IMR-90 (cell line): ENCODE results near the gene DNAJC12. TPM values are rescaled to one million over a fixed set of nuclear protein-coding genes. Genes with fewer than 3 reads are reported as not detected.

Experiments
- ATAC-seq: fragments of 200-7000 bp; cut with Tn5 transposase; 2 replicates; pipeline ENCODE4 v1.9.1; 2020; ENCODE audit warnings: low read depth, mild to moderate bottlenecking, moderate library complexity
- BruUV-seq: library from RNA; stranded (reverse); fragments of 400-500 nt; replicated peaks from 2 replicates; lab custom pipeline; 2021; lab: Mats Ljungman, UMichigan
- CTCF ChIA-PET: fragments of 300-600 bp; formaldehyde crosslinking; extraction: SDS; loops from one replicate; lab custom pipeline; 2021; ENCODE audit warnings: antibody characterized with exemption; lab: Yijun Ruan, JAX
- POLR2A ChIA-PET: fragments of 300-600 bp; sonication (Branson Sonifier 250); formaldehyde crosslinking; loops from one replicate; lab custom pipeline; 2022; ENCODE audit warnings: antibody characterized with exemption; ENCODE audit not compliant: unreplicated experiment; lab: Charles Lee
- DNase-seq: peaks from one replicate; pipeline ENCODE4 v3.0.0; 2013
- H2AFZ ChIP-seq: replicated peaks from 2 replicates; pipeline ENCODE3; 2013; ENCODE audit warnings: low read length, mild to moderate bottlenecking; ENCODE audit not compliant: poor library complexity
- H2AK5ac ChIP-seq: 2 replicates; pipeline ENCODE4 v1.6.1; 2013; ENCODE audit warnings: low read depth, low read length, inconsistent platforms
- H2AK9ac ChIP-seq: replicated peaks from 2 replicates; pipeline ENCODE3; 2013; ENCODE audit warnings: mild to moderate bottlenecking, low read depth, low read length, moderate library complexity; ENCODE audit not compliant: poor library complexity
- H2BK120ac ChIP-seq: 2 replicates; pipeline ENCODE4 v1.6.1; 2013; ENCODE audit warnings: low read depth, low read length, inconsistent platforms
- H2BK15ac ChIP-seq: 3 replicates; pipeline ENCODE4 v1.6.1; 2013; ENCODE audit warnings: low read depth, low read length, inconsistent platforms
- H2BK20ac ChIP-seq: 2 replicates; pipeline ENCODE4 v1.6.1; 2013; ENCODE audit warnings: low read depth, mild to moderate bottlenecking, inconsistent platforms, low read length, moderate library complexity
- H2BK5ac ChIP-seq: 2 replicates; pipeline ENCODE4 v1.6.1; 2013; ENCODE audit warnings: mild to moderate bottlenecking, low read depth, low read length, inconsistent platforms; ENCODE audit not compliant: poor library complexity, severe bottlenecking
- H3K14ac ChIP-seq: replicated peaks from 2 replicates; pipeline ENCODE4 v1.6.1; 2013; ENCODE audit warnings: low read depth, low read length, inconsistent platforms
- H3K18ac ChIP-seq: 2 replicates; pipeline ENCODE4 v1.6.1; 2013; ENCODE audit warnings: low read depth, low read length, control low read depth
- H3K23ac ChIP-seq: 2 replicates; pipeline ENCODE4 v1.6.1; 2013; ENCODE audit warnings: low read depth, low read length, inconsistent platforms
- H3K27ac ChIP-seq: 2 replicates; pipeline ENCODE4 v1.5.1; 2013; ENCODE audit warnings: mild to moderate bottlenecking, control low read depth, low read length; ENCODE audit not compliant: insufficient read depth
- H3K27me3 ChIP-seq: 2 replicates; pipeline ENCODE4 v1.6.1; 2013; ENCODE audit warnings: low read length; ENCODE audit not compliant: control insufficient read depth, insufficient read depth
- H3K36me3 ChIP-seq: 2 replicates; pipeline ENCODE4 v1.6.1; 2013; ENCODE audit warnings: low read length, mixed read lengths; ENCODE audit not compliant: control insufficient read depth, insufficient read depth
- H3K4ac ChIP-seq: 2 replicates; pipeline ENCODE4 v1.6.1; 2013; ENCODE audit warnings: low read depth, low read length, inconsistent platforms
- H3K4me1 ChIP-seq: 2 replicates; pipeline ENCODE4 v1.6.1; 2013; ENCODE audit warnings: low read length, mixed read lengths; ENCODE audit not compliant: control insufficient read depth, insufficient read depth
- H3K4me2 ChIP-seq: 2 replicates; pipeline ENCODE4 v1.6.1; 2013; ENCODE audit warnings: low read depth, mild to moderate bottlenecking, control low read depth, low read length, moderate library complexity
- H3K4me3 ChIP-seq: 2 replicates; pipeline ENCODE4 v1.5.1; 2013; ENCODE audit warnings: low read depth, mild to moderate bottlenecking, control low read depth, low read length, moderate library complexity; ENCODE audit not compliant: insufficient read depth
- H3K56ac ChIP-seq: 2 replicates; pipeline ENCODE4 v1.6.1; 2013; ENCODE audit warnings: low read length, inconsistent platforms; ENCODE audit not compliant: insufficient read depth; ENCODE audit errors: extremely low read depth
- H3K79me1 ChIP-seq, 2 experiments: 2 replicates each; pipeline ENCODE4 v1.6.1; 2013; ENCODE audit warnings: low read length in 2 of 2, inconsistent platforms in 1 of 2, low read depth in 1 of 2
- H3K9ac ChIP-seq: 2 replicates; pipeline ENCODE4 v1.6.1; 2013; ENCODE audit warnings: low read depth, low read length, control low read depth
- H3K9me1 ChIP-seq: 2 replicates; pipeline ENCODE4 v1.6.1; 2013; ENCODE audit warnings: low read length, inconsistent platforms; ENCODE audit not compliant: insufficient read depth
- H3K9me3 ChIP-seq: 2 replicates; pipeline ENCODE4 v1.6.1; 2013; ENCODE audit warnings: low read length; ENCODE audit not compliant: control insufficient read depth, insufficient read depth
- H4K20me1 ChIP-seq: 2 replicates; pipeline ENCODE4 v1.6.1; 2013; ENCODE audit warnings: low read length, inconsistent platforms; ENCODE audit not compliant: insufficient read depth
- H4K5ac ChIP-seq: 2 replicates; pipeline ENCODE4 v1.6.1; 2013; ENCODE audit warnings: mild to moderate bottlenecking, low read depth, low read length, control low read depth
- H4K8ac ChIP-seq, 2 experiments: 2 replicates each; pipeline ENCODE4 v1.6.1; 2013; ENCODE audit warnings: low read depth in 2 of 2, low read length in 2 of 2, control low read depth in 1 of 2, inconsistent platforms in 1 of 2
- H4K91ac ChIP-seq: 2 replicates; pipeline ENCODE4 v1.6.1; 2013; ENCODE audit warnings: low read depth, low read length, inconsistent platforms; ENCODE audit not compliant: insufficient read depth
- BHLHE40 ChIP-seq: fragments of 150-350 bp; IDR thresholded peaks from 2 replicates; pipeline ENCODE4 v1.6.1; 2016; ENCODE audit warnings: mild to moderate bottlenecking, low read depth, low read length
- CEBPB ChIP-seq: IDR thresholded peaks from 2 replicates; pipeline ENCODE4 v1.6.1; 2012; ENCODE audit warnings: low read depth, low read length, improper control_type of control experiment
- CHD1 ChIP-seq: IDR thresholded peaks from 2 replicates; pipeline ENCODE4 v1.6.1; 2012; ENCODE audit warnings: low read depth, low read length, improper control_type of control experiment
- CTCF ChIP-seq: conservative IDR thresholded peaks from 2 replicates; pipeline ENCODE4 v1.5.1; 2012; ENCODE audit warnings: mild to moderate bottlenecking, low read depth, low read length, improper control_type of control experiment
- ELK1 ChIP-seq: fragments of 150-350 bp; IDR thresholded peaks from 2 replicates; pipeline ENCODE4 v1.6.1; 2016; ENCODE audit warnings: low read depth, mild to moderate bottlenecking, low read length, moderate library complexity, borderline replicate concordance
- FOS ChIP-seq: fragments of 150-350 bp; IDR thresholded peaks from 2 replicates; pipeline ENCODE4 v1.6.1; 2016; ENCODE audit warnings: low read depth, low read length
- MAFK ChIP-seq: IDR thresholded peaks from 2 replicates; pipeline ENCODE4 v1.6.1; 2012; ENCODE audit warnings: low read depth, low read length, improper control_type of control experiment
- MAZ ChIP-seq: IDR thresholded peaks from 2 replicates; pipeline ENCODE4 v1.6.1; 2012; ENCODE audit warnings: low read depth, mild to moderate bottlenecking, low read length, improper control_type of control experiment, moderate library complexity, borderline replicate concordance
- MXI1 ChIP-seq: IDR thresholded peaks from 2 replicates; pipeline ENCODE4 v1.6.1; 2012; ENCODE audit warnings: low read depth, mild to moderate bottlenecking, low read length, moderate library complexity, borderline replicate concordance
- NFE2L2 ChIP-seq: fragments of 150-350 bp; IDR thresholded peaks from 2 replicates; pipeline ENCODE4 v1.6.1; 2016; ENCODE audit warnings: low read depth, mild to moderate bottlenecking, low read length
- POLR2A ChIP-seq: IDR thresholded peaks from 2 replicates; pipeline ENCODE4 v1.6.1; 2012; ENCODE audit warnings: mild to moderate bottlenecking, low read depth, low read length
- RAD21 ChIP-seq: IDR thresholded peaks from 2 replicates; pipeline ENCODE4 v1.6.1; 2012; ENCODE audit warnings: low read length, improper control_type of control experiment
- RCOR1 ChIP-seq: IDR thresholded peaks from 2 replicates; pipeline ENCODE4 v1.6.1; 2012; ENCODE audit warnings: mild to moderate bottlenecking, low read length, improper control_type of control experiment; ENCODE audit not compliant: insufficient replicate concordance
- RFX5 ChIP-seq: IDR thresholded peaks from 2 replicates; pipeline ENCODE4 v1.8.0; 2012; ENCODE audit warnings: low read depth, mild to moderate bottlenecking, low read length, moderate library complexity
- SMC3 ChIP-seq: fragments of 150-350 bp; IDR thresholded peaks from 2 replicates; pipeline ENCODE4 v1.6.1; 2016; ENCODE audit warnings: low read depth, mild to moderate bottlenecking, antibody characterized with exemption, low read length, moderate library complexity
- USF2 ChIP-seq: fragments of 150-350 bp; IDR thresholded peaks from 2 replicates; pipeline ENCODE4 v1.6.1; 2017; ENCODE audit warnings: mild to moderate bottlenecking, antibody characterized with exemption, low read length, low read depth
- WGBS, 2 experiments: methylation state at CpG; one replicate each; pipeline versions ENCODE4 v1.1.5 to v1.1.7; 2013; ENCODE audit warnings: missing lambda C conversion rate in 2 of 2; ENCODE audit not compliant: insufficient read length in 1 of 2; ENCODE audit errors: extremely low coverage in 2 of 2; 5-methylcytosine and 5-hydroxymethylcytosine counted together
- dilution Hi-C: fragments of 300-500 bp; cut with HindIII; formaldehyde crosslinking; loops from one replicate; pipeline ENCODE4 v1.14.3; 2018; ENCODE audit warnings: low sequenced_read_pairs; ENCODE audit not compliant: unreplicated experiment
- in situ Hi-C: fragments of 300-500 bp; cut with MboI; formaldehyde crosslinking; loops from 3 replicates; pipeline ENCODE4 v1.14.3; 2019; ENCODE audit warnings: low sequenced_read_pairs, inconsistent platforms, mixed read lengths
- intact Hi-C: fragments of 100-400 bp; cut with micrococcal nuclease; formaldehyde crosslinking; loops from 2 replicates; pipeline ENCODE4 v1.10.0; 2022
- polyA plus RNA-seq, 3 experiments: library from polyadenylated mRNA; depleted of rRNA; stranded (reverse); fragments of >200 nt; gene quantifications; 2 replicates each; pipeline ENCODE4 v1.2.3, GENCODE V29; 2012; ENCODE audit warnings: low replicate concordance in 1 of 3
- total RNA-seq: library from RNA; depleted of rRNA; stranded (reverse); fragments of >200 nt; gene quantifications from 2 replicates; pipeline ENCODE4 v1.2.3, GENCODE V29; 2012

Gene DNAJC12
- total and polyA plus RNA-seq, 2 of the 4 experiments (the other 2 are of a cell fraction): 2.3 to 2.9 TPM

GRCh38 chr10:67818323-67818722 lies 19.7 kb downstream of the DNAJC12 start:
- in situ Hi-C loops: no loop called here
- Histone ChIP-seq H3K4me1 (no peaks in the 10 kb centered on the region), H4K91ac (no peak overlapping the region), H2BK20ac (no peak overlapping the region), H2BK120ac (no peak overlapping the region), H3K4ac (no peak overlapping the region), H3K27ac (no peak overlapping the region), H2AFZ (no peak overlapping the region), H3K14ac (no peak overlapping the region), H2AK5ac (no peak overlapping the region), H3K56ac (no peak overlapping the region), H3K4me2 (no peak overlapping the region), H3K27me3 (no peaks in the 10 kb centered on the region), H2BK5ac (no peak overlapping the region), H3K4me3 (no peak overlapping the region), H4K20me1 (no peaks in the 10 kb centered on the region), H3K23ac (no peak overlapping the region), H3K9me3 (no peaks in the 10 kb centered on the region), H4K8ac (no peak overlapping the region), H3K79me1 (no peaks in the 10 kb centered on the region), H4K5ac (no peak overlapping the region), H3K9me1 (no peaks in the 10 kb centered on the region), H3K18ac (no peak overlapping the region), H3K9ac (no peak overlapping the region), H2AK9ac (no peak overlapping the region), H3K36me3 (no peaks in the 10 kb centered on the region), H2BK15ac (no peak overlapping the region)
- dilution Hi-C loops: no loop called here
- no TSS peak for BruUV-seq
- DNase-seq (peak; percentile 44), ATAC-seq (no peak; the same call in 1 of the 2 replicates)
- ChIA-PET POLR2A (no interaction called here), CTCF (no interaction called here)
- intact Hi-C loops: no loop called here
- TF ChIP-seq FOS (no peak), BHLHE40 (no peak), USF2 (no peak), ELK1 (no peak), RCOR1 (no peak), CHD1 (no peak), NFE2L2 (no peak), RAD21 (no peak), MAZ (no peak), CEBPB (no peak), RFX5 (no peak), MAFK (no peak), MXI1 (no peak), CTCF (no peak), SMC3 (no peak), POLR2A (no peak)
- 100% methylated on average over 2 of the region's 3 CpGs; no CpG with 5 or more reads in 1 of the 2 experiments for WGBS, 2 experiments
